Measurements from ENCODE around the gene SREBF1. TPM values are rescaled to one million over a fixed set of nuclear protein-coding genes. Genes with fewer than 3 reads are reported as not detected.

SREBF1 gene
- total RNA-seq, 1 experiment from 2014 or later, result 74.1 TPM

Other genes with a start within 250 kb of the SREBF1 start
- gene PEMT, start 245.3 kb downstream of the SREBF1 start, total RNA-seq (2014; rRNA removed; shearing (Covaris generic)), result 62.5 and 65.2 TPM in 2 replicates
- gene RAI1, start 155.5 kb downstream of the SREBF1 start, total RNA-seq (2014; rRNA removed; shearing (Covaris generic)), result 63.6 and 72.2 TPM in 2 replicates
- 22.3 and 30.0 TPM in 2 replicates for gene TOM1L2, start 135.4 kb upstream of the SREBF1 start, total RNA-seq (2014; rRNA removed; shearing (Covaris generic))
- gene DRC3, start 135.9 kb upstream of the SREBF1 start, total RNA-seq (2014; rRNA removed; shearing (Covaris generic)), result 0.66 and 0.89 TPM in 2 replicates
- 53.6 and 58.3 TPM in 2 replicates for gene ATPAF2, start 202.2 kb upstream of the SREBF1 start, total RNA-seq (2014; rRNA removed; shearing (Covaris generic))
- 35.4 and 39.6 TPM in 2 replicates for gene GID4, start 202.4 kb upstream of the SREBF1 start, total RNA-seq (2014; rRNA removed; shearing (Covaris generic))